HEK293T (cell line): ENCODE results near the gene RNF14.

Experiments used
- CTCF ChIA-PET: fragments of 350-600 bp; formaldehyde crosslinking; extraction: SDS; loops from one replicate; lab custom pipeline; 2021; ENCODE audit warnings: antibody characterized with exemption, inconsistent platforms; lab: Yijun Ruan, JAX
- POLR2A ChIA-PET: fragments of 350-600 bp; formaldehyde crosslinking; extraction: SDS; loops from one replicate; lab custom pipeline; 2020; ENCODE audit warnings: antibody characterized with exemption, inconsistent platforms; lab: Yijun Ruan, JAX
- DNase-seq: peaks from one replicate; pipeline ENCODE4 v3.0.0; 2012; ENCODE audit warnings: mixed read lengths; ENCODE audit errors: extremely low spot score
- ARNT ChIP-seq: fragments of 450-650 bp; IDR thresholded peaks from 2 replicates; pipeline ENCODE4 v1.6.1; 2017; ENCODE audit warnings: mild to moderate bottlenecking
- BHLHE40 ChIP-seq: fragments of 450-650 bp; IDR thresholded peaks from 2 replicates; pipeline ENCODE4 v1.6.1; 2016; ENCODE audit warnings: mild to moderate bottlenecking, moderate library complexity, borderline replicate concordance
- CTBP1 ChIP-seq: fragments of 450-650 bp; IDR thresholded peaks from 2 replicates; pipeline ENCODE4 v1.6.1; 2016; ENCODE audit warnings: borderline replicate concordance
- ELF4 ChIP-seq: fragments of 450-650 bp; IDR thresholded peaks from 2 replicates; pipeline ENCODE4 v1.6.1; 2017; ENCODE audit warnings: antibody characterized with exemption
- FOXA1 ChIP-seq: fragments of 450-650 bp; IDR thresholded peaks from 2 replicates; pipeline ENCODE4 v1.6.1; 2016; ENCODE audit warnings: mild to moderate bottlenecking
- FOXK2 ChIP-seq: fragments of 450-650 bp; IDR thresholded peaks from 2 replicates; pipeline ENCODE4 v1.6.1; 2016; ENCODE audit warnings: mild to moderate bottlenecking
- FOXM1 ChIP-seq: fragments of 450-650 bp; IDR thresholded peaks from 2 replicates; pipeline ENCODE4 v1.6.1; 2017; ENCODE audit warnings: mild to moderate bottlenecking, borderline replicate concordance
- HDGF ChIP-seq: fragments of 450-650 bp; IDR thresholded peaks from 2 replicates; pipeline ENCODE4 v1.6.1; 2017; ENCODE audit warnings: antibody characterized with exemption, borderline replicate concordance
- L3MBTL2 ChIP-seq: fragments of 450-650 bp; conservative IDR thresholded peaks from 2 replicates; pipeline ENCODE4 v1.6.1; 2016; ENCODE audit warnings: mild to moderate bottlenecking
- LEF1 ChIP-seq: fragments of 450-650 bp; IDR thresholded peaks from 2 replicates; pipeline ENCODE4 v1.6.1; 2017; ENCODE audit warnings: mild to moderate bottlenecking, borderline replicate concordance
- NFRKB ChIP-seq: fragments of 450-650 bp; IDR thresholded peaks from 2 replicates; pipeline ENCODE4 v1.6.1; 2016; ENCODE audit warnings: mild to moderate bottlenecking, moderate library complexity
- PKNOX1 ChIP-seq: fragments of 450-650 bp; IDR thresholded peaks from 2 replicates; pipeline ENCODE4 v1.6.1; 2016
- SP1 ChIP-seq: fragments of 450-650 bp; IDR thresholded peaks from 2 replicates; pipeline ENCODE4 v1.6.1; 2017
- SUZ12 ChIP-seq: fragments of 450-650 bp; IDR thresholded peaks from 2 replicates; pipeline ENCODE4 v1.6.1; 2016; ENCODE audit warnings: mild to moderate bottlenecking
- TARDBP ChIP-seq: fragments of 450-650 bp; IDR thresholded peaks from 2 replicates; pipeline ENCODE4 v1.6.1; 2016
- ZNF384 ChIP-seq: fragments of 450-650 bp; IDR thresholded peaks from 2 replicates; pipeline ENCODE4 v1.6.1; 2016

The RNF14 gene

GRCh38 chr5:141926434-141926833 lies 42.5 kb upstream of the RNF14 start:
- TF ChIP-seq HDGF (no peak), CTBP1 (no peak), ZNF384 (no peak), NFRKB (no peak), SUZ12 (no peak), TARDBP (no peak), FOXM1 (no peak), BHLHE40 (no peak), L3MBTL2 (no peak), FOXA1 (no peak), ARNT (no peak), SP1 (no peak), ELF4 (no peak), PKNOX1 (no peak), FOXK2 (no peak), LEF1 (no peak)
- CTCF ChIA-PET, result interaction anchor here (0.7 kb wide), 1 partner anchor 34 kb away, joined by 4 read pairs; no protein-coding TSS in a partner anchor

GRCh38 chr5:141928051-141928450 lies 40.9 kb upstream of the RNF14 start:
- DNase-seq, result no peak
- ChIA-PET POLR2A (no interaction called here), CTCF (no interaction called here)
- TF ChIP-seq SP1 (no peak), FOXA1 (no peak), FOXK2 (no peak)

More at GRCh38 chr5:141926434-141926833, 42.5 kb upstream of the RNF14 start:
- POLR2A ChIA-PET, result no interaction called here
- no peak for DNase-seq

DNA sequence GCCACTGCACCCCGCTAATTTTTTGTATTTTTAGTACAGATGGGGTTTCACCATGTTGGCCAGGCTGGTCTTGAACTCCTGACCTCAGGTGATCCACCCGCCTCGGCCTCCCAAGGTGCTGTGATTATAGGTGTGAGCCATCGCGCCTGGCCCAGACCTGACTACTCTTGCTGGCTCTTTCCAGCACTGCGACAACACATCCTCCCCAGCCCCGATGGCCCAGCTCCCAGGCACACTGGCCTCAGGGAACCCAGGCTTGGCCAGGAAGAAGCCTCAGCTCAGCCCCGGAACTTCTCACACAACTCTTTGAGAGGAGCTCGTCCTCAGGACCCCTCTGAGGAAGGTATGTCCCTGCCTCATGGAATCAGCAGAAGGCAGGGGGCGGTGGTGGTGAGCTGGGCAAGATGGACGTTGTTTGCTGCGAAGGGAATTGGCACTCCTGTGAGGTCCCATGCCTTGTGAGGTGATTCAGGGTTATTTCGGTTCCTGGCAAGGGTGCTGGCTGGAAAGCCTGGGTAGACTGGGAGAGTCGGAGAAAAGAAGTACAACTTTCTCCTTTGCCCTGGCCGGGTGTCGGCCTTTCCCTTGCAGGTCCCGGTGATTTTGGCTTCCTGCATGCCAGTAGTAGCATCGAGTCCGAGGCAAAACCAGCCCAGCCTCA lies 39.4 kb upstream of the RNF14 start:
- CTCF ChIA-PET, result no interaction called here
- DNase-seq, result no peak
- TF ChIP-seq CTBP1 (no peak), ARNT (no peak), SUZ12 (no peak)
- POLR2A ChIA-PET, result no interaction called here

DNA sequence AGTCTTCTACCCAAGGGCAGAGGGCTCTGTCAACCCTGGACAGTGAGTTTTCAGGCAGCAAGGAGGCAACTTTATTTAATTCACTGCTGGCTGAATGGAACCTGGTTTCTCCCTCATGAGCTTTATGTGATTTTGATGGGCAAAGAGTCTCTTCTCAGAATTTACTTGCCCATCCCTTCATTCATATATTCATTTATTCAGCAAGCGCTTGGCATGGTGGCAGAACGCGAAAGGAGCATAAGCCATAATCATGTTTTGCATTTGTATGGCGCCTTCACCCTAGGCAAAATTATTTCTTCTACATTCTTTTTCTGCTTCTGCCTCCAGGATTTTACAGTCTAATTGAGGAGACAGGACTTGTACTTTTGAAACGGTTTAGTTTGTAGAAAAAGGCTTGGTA lies 37.2 kb upstream of the RNF14 start:
- DNase-seq, result no peak
- CTCF ChIA-PET, result interaction anchor here (0.6 kb wide), 1 partner anchor 313 kb away, joined by 3 read pairs; no protein-coding TSS in a partner anchor
- POLR2A ChIA-PET, result no interaction called here
- TF ChIP-seq ELF4 (no peak), FOXM1 (no peak), CTBP1 (no peak)

- TF ChIP-seq FOXM1 (no peak), SP1 (no peak), CTBP1 (no peak), SUZ12 (no peak), BHLHE40 (no peak), FOXK2 (no peak), HDGF (no peak), ELF4 (no peak), ZNF384 (no peak), LEF1 (no peak), FOXA1 (no peak), TARDBP (no peak), NFRKB (no peak), L3MBTL2 (no peak), PKNOX1 (no peak)
- CTCF ChIA-PET, result no interaction called here
- DNase-seq, result no peak
These were observed 35.8 kb upstream of the RNF14 start for GRCh38 chr5:141933151-141933550.

DNA sequence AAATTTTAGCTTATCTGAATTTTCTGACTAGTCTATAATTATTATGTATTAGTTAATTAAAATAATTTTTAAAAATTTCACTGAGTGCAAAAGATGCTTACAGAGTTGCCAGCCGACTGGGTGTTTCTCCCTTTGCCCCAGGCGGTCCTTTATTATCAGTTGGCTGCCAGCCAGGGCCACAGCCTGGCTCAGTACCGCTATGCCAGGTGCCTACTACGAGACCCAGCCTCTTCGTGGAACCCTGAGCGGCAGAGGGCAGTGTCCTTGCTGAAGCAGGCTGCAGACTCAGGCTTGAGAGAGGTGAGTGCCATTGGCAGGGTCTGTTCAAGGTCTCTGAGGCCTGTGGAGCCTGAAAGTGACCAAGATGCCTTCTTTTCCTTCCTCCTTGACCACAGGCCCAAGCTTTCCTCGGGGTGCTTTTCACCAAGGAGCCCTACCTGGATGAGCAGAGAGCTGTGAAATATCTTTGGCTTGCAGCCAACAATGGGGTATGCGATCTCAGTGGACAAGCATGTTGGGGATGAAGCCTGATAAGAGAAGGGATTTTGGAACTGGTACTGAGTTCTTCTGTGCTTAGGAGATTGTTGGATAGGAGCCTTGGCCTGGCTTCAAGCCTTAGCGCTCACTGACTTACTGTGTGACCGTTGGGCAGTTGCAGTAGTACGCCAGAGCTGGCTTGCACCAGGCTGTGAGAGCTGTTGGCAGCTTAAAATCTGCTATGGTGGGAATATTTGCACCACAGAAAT lies 34.6 kb upstream of the RNF14 start:
- ChIA-PET POLR2A (interaction anchor here (0.6 to 1.0 kb wide), 2 partner anchors 11 to 51 kb away, joined by 3 read pairs; partner anchors contain the start of gene DELE1), CTCF (no interaction called here)
- no peak for DNase-seq
- TF ChIP-seq BHLHE40 (no peak), FOXM1 (no peak), LEF1 (no peak), ARNT (no peak), FOXA1 (no peak), CTBP1 (no peak)

More at GRCh38 chr5:141933151-141933550, 35.8 kb upstream of the RNF14 start:
- POLR2A ChIA-PET, result interaction anchor here (0.8 to 1.0 kb wide), 2 partner anchors 9 to 11 kb away, joined by 3 to 4 read pairs; partner anchors contain the start of gene DELE1
